ENCODE results near the gene MBTPS2. TPM values are rescaled to one million over a fixed set of nuclear protein-coding genes. Genes with fewer than 3 reads are reported as not detected.
"Not testable (repeated sequence)": the region's sequence is repeated elsewhere in the genome, so short reads cannot be mapped to it uniquely, and the experiment has no call there.

Gene MBTPS2
- total and polyA plus RNA-seq, 4 donors, result 12.1 to 34.7 (median 29.8) TPM

GRCh38 chrX:21813612-21814368 lies 25.6 kb upstream of the MBTPS2 start:
- Histone ChIP-seq H3K9me3 (ENCODE audit: control insufficient read depth, insufficient read depth, low read length) (no peaks in the 10 kb centered on the region), H3K4me1 (ENCODE audit: control insufficient read depth, insufficient read depth, low read length) (no peaks in the 10 kb centered on the region), H3K27ac (ENCODE audit: low read depth, low read length) (no peak overlapping the region), H3K27me3 (ENCODE audit: control insufficient read depth, insufficient read depth, low read length) (peaks cover 4% of the 10 kb centered on the region), H3K36me3 (ENCODE audit: control insufficient read depth, insufficient read depth, low read length) (no peaks in the 10 kb centered on the region), H3K4me3 (ENCODE audit: low read depth, low read length) (no peak overlapping the region)
- DNase-seq (ENCODE audit: low read depth in 4 of 6, low spot score in 6 of 6), result no peak

- WGBS (ENCODE audit: insufficient coverage), result 60% methylated on average over 5 of the region's 5 CpGs
- no peaks in the 10 kb centered on the region for H3K9me3 ChIP-seq (ENCODE audit: control insufficient read depth, insufficient read depth, low read length)
- H3K4me3 ChIP-seq (ENCODE audit: low read depth, low read length), result no peak overlapping the region
- peaks cover 4% of the 10 kb centered on the region for H3K27me3 ChIP-seq (ENCODE audit: control insufficient read depth, insufficient read depth, low read length)
- H3K27ac ChIP-seq (ENCODE audit: low read depth, low read length), result no peak overlapping the region
- no peaks in the 10 kb centered on the region for H3K36me3 ChIP-seq (ENCODE audit: control insufficient read depth, insufficient read depth, low read length)
- H3K4me1 ChIP-seq (ENCODE audit: control insufficient read depth, insufficient read depth, low read length), result no peaks in the 10 kb centered on the region
- peak in 2 of 6 donors; percentile 45 to 46 for DNase-seq (ENCODE audit: low read depth in 4 of 6, low spot score in 6 of 6)
These were observed 23.3 kb upstream of the MBTPS2 start for GRCh38 chrX:21816136-21816535.

- no CpG with 5 or more reads among the region's 1 CpG for WGBS (ENCODE audit: insufficient coverage)
- DNase-seq (ENCODE audit: low read depth in 4 of 6, low spot score in 6 of 6); H3K9me3 ChIP-seq (ENCODE audit: control insufficient read depth, insufficient read depth, low read length); H3K36me3 ChIP-seq (ENCODE audit: control insufficient read depth, insufficient read depth, low read length); H3K4me3 ChIP-seq (ENCODE audit: low read depth, low read length); H3K27ac ChIP-seq (ENCODE audit: low read depth, low read length); H3K4me1 ChIP-seq (ENCODE audit: control insufficient read depth, insufficient read depth, low read length); H3K27me3 ChIP-seq (ENCODE audit: control insufficient read depth, insufficient read depth, low read length): not testable (repeated sequence)
These were observed 19.2 kb upstream of the MBTPS2 start for GRCh38 chrX:21820170-21820569.

GRCh38 chrX:21821875-21822274 lies 17.5 kb upstream of the MBTPS2 start:
- H3K4me1 ChIP-seq (ENCODE audit: control insufficient read depth, insufficient read depth, low read length), result no peaks in the 10 kb centered on the region
- 80% methylated on average over 3 of the region's 3 CpGs for WGBS (ENCODE audit: insufficient coverage)

GRCh38 chrX:21831496-21831895 lies 7.9 kb upstream of the MBTPS2 start:
- Histone ChIP-seq H3K9me3 (ENCODE audit: control insufficient read depth, insufficient read depth, low read length) (no peaks in the 10 kb centered on the region), H3K4me1 (ENCODE audit: control insufficient read depth, insufficient read depth, low read length) (no peaks in the 10 kb centered on the region), H3K27me3 (ENCODE audit: control insufficient read depth, insufficient read depth, low read length) (peaks cover 3% of the 10 kb centered on the region), H3K4me3 (ENCODE audit: low read depth, low read length) (no peak overlapping the region), H3K27ac (ENCODE audit: low read depth, low read length) (no peak overlapping the region), H3K36me3 (ENCODE audit: control insufficient read depth, insufficient read depth, low read length) (no peaks in the 10 kb centered on the region)
- WGBS (ENCODE audit: insufficient coverage), result 90% methylated on average over 2 of the region's 2 CpGs
- DNase-seq (ENCODE audit: low read depth in 4 of 6, low spot score in 6 of 6), result no peak

More at GRCh38 chrX:21821875-21822274, 17.5 kb upstream of the MBTPS2 start:
- H3K36me3 ChIP-seq (ENCODE audit: control insufficient read depth, insufficient read depth, low read length), result no peaks in the 10 kb centered on the region
- no peak for DNase-seq (ENCODE audit: low read depth in 4 of 6, low spot score in 6 of 6)
- no peak overlapping the region for H3K4me3 ChIP-seq (ENCODE audit: low read depth, low read length)
- H3K27me3 ChIP-seq (ENCODE audit: control insufficient read depth, insufficient read depth, low read length), result peaks cover 2% of the 10 kb centered on the region
- no peak overlapping the region for H3K27ac ChIP-seq (ENCODE audit: low read depth, low read length)
- no peaks in the 10 kb centered on the region for H3K9me3 ChIP-seq (ENCODE audit: control insufficient read depth, insufficient read depth, low read length)

DNA sequence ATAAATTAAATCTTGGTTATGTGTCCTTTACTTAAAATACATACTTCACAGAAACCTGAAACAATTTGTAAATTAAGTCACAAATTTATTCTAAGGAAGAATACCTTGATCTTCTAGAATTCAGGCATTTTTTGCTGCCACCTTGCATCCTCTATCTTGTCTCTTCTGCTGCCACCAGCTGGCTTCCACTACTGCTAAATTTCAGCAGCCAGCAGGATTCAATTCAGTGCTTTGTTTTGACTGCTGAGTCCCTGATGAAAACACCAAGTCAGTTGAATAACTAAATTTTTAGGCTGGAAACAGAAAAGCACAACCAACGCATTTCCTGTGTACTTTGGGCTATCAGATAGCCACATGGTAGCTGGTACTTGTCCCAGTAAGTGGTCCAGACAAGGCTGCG lies 2.4 kb upstream of the MBTPS2 start:
- Histone ChIP-seq H3K27ac (ENCODE audit: low read depth, low read length) (no peak overlapping the region), H3K4me3 (ENCODE audit: low read depth, low read length) (no peak overlapping the region), H3K4me1 (ENCODE audit: control insufficient read depth, insufficient read depth, low read length) (no peaks in the 10 kb centered on the region), H3K27me3 (ENCODE audit: control insufficient read depth, insufficient read depth, low read length) (peaks cover 5% of the 10 kb centered on the region), H3K36me3 (ENCODE audit: control insufficient read depth, insufficient read depth, low read length) (no peaks in the 10 kb centered on the region), H3K9me3 (ENCODE audit: control insufficient read depth, insufficient read depth, low read length) (no peaks in the 10 kb centered on the region)
- no CpG with 5 or more reads among the region's 2 CpGs for WGBS (ENCODE audit: insufficient coverage)
- DNase-seq (ENCODE audit: low read depth in 4 of 6, low spot score in 6 of 6), result peak in 2 of 6 donors; percentile 38 to 67

DNA sequence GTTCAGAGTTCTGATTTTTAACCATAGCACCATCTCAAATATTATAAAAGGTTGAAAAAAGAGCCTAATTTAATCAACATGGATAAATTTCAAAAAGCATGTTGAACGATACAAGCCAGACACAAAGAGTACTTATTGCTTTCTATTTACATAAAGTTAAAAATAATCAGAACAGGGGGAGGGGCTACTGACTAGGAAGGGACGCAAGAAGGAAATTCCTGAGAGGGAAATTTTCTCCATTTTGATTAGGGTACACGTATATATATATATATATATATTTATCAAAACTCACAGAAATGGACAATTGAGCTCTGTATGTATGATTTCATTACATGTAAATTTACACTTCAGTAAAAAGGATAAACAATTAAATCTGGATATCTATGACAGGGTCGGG lies 482 bp upstream of the MBTPS2 start:
- DNase-seq (ENCODE audit: low read depth in 4 of 6, low spot score in 6 of 6), result no peak
- H3K4me1 ChIP-seq (ENCODE audit: control insufficient read depth, insufficient read depth, low read length), result no peaks in the 10 kb centered on the region
- H3K4me3 ChIP-seq (ENCODE audit: low read depth, low read length), result peak overlapping the region; percentile 65
- H3K27me3 ChIP-seq (ENCODE audit: control insufficient read depth, insufficient read depth, low read length), result peaks cover 5% of the 10 kb centered on the region
- no peaks in the 10 kb centered on the region for H3K9me3 ChIP-seq (ENCODE audit: control insufficient read depth, insufficient read depth, low read length)
- no CpG with 5 or more reads among the region's 4 CpGs for WGBS (ENCODE audit: insufficient coverage)
- H3K27ac ChIP-seq (ENCODE audit: low read depth, low read length), result peak overlapping the region; percentile 70
- no peaks in the 10 kb centered on the region for H3K36me3 ChIP-seq (ENCODE audit: control insufficient read depth, insufficient read depth, low read length)

DNA sequence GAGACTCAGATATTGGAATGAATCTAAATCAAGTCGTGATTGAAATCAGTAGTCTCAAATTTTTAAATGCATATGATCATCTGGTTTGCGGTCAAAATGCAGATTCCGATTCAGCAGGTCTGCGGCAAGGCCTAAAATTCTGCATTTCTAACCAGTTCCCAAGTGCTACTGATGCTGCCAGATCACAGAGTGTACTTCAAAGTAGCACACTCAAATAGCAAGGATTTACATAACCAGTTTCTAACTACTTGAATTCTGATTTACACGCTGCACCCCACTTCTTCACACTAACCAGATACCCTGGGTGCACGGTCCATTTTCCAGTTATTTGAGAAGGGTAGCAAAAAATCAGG lies 752 bp downstream of the MBTPS2 start:
- H3K27me3 ChIP-seq (ENCODE audit: control insufficient read depth, insufficient read depth, low read length), result peaks cover 5% of the 10 kb centered on the region
- WGBS (ENCODE audit: insufficient coverage), result 32% methylated on average over 4 of the region's 6 CpGs
- no peak overlapping the region for H3K27ac ChIP-seq (ENCODE audit: low read depth, low read length)
- peak overlapping the region; percentile 65 for H3K4me3 ChIP-seq (ENCODE audit: low read depth, low read length)
- H3K36me3 ChIP-seq (ENCODE audit: control insufficient read depth, insufficient read depth, low read length), result peaks cover 4% of the 10 kb centered on the region
- H3K9me3 ChIP-seq (ENCODE audit: control insufficient read depth, insufficient read depth, low read length), result no peaks in the 10 kb centered on the region
- DNase-seq (ENCODE audit: low read depth in 4 of 6, low spot score in 6 of 6), result no peak
- H3K4me1 ChIP-seq (ENCODE audit: control insufficient read depth, insufficient read depth, low read length), result no peaks in the 10 kb centered on the region

DNA sequence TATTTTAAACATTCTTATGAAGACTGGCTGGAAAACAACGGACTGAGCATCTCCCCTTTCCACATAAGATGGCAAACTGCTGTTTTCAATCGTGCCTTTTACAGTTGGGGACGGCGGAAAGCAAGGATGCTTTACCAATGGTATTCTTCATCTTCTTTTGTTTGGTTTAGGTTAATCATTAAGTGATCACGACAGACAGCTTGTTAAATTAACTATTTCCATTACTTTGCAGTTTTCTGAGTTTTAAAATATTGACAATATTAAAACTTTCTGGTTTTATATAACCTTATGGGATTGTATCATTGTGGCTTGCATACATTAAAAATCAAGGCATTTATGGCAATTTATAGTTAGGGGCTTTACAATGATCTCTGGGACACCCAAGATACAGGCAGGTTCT lies 3.8 kb downstream of the MBTPS2 start:
- H3K27ac ChIP-seq (ENCODE audit: low read depth, low read length), result no peak overlapping the region
- no peaks in the 10 kb centered on the region for H3K9me3 ChIP-seq (ENCODE audit: control insufficient read depth, insufficient read depth, low read length)

GRCh38 chrX:21845096-21845495 lies 5.7 kb downstream of the MBTPS2 start:
- no peak overlapping the region for H3K27ac ChIP-seq (ENCODE audit: low read depth, low read length)
- peaks cover 4% of the 10 kb centered on the region for H3K36me3 ChIP-seq (ENCODE audit: control insufficient read depth, insufficient read depth, low read length)
- H3K27me3 ChIP-seq (ENCODE audit: control insufficient read depth, insufficient read depth, low read length), result no peaks in the 10 kb centered on the region
- no peaks in the 10 kb centered on the region for H3K9me3 ChIP-seq (ENCODE audit: control insufficient read depth, insufficient read depth, low read length)
- WGBS (ENCODE audit: insufficient coverage), result 92% methylated on average over 2 of the region's 6 CpGs
- H3K4me1 ChIP-seq (ENCODE audit: control insufficient read depth, insufficient read depth, low read length), result no peaks in the 10 kb centered on the region
- no peak for DNase-seq (ENCODE audit: low read depth in 4 of 6, low spot score in 6 of 6)
- no peak overlapping the region for H3K4me3 ChIP-seq (ENCODE audit: low read depth, low read length)

More for the DNA sequence above, 3.8 kb downstream of the MBTPS2 start:
- Histone ChIP-seq H3K4me3 (ENCODE audit: low read depth, low read length) (no peak overlapping the region), H3K4me1 (ENCODE audit: control insufficient read depth, insufficient read depth, low read length) (no peaks in the 10 kb centered on the region), H3K36me3 (ENCODE audit: control insufficient read depth, insufficient read depth, low read length) (peaks cover 4% of the 10 kb centered on the region), H3K27me3 (ENCODE audit: control insufficient read depth, insufficient read depth, low read length) (peaks cover 2% of the 10 kb centered on the region)
- WGBS (ENCODE audit: insufficient coverage), result no CpG with 5 or more reads among the region's 5 CpGs
- no peak for DNase-seq (ENCODE audit: low read depth in 4 of 6, low spot score in 6 of 6)
